HFF-Myc (cell line): ENCODE results near the gene DEPP1.

Experiments
- DNase-seq: peaks from one replicate; pipeline ENCODE4 v3.0.0-alpha.2; 2011; ENCODE audit warnings: low read depth; ENCODE audit errors: extremely low read depth
- H3K4me3 ChIP-seq: replicated peaks from 2 replicates; pipeline ENCODE4 v1.5.1; 2011; ENCODE audit warnings: low read depth, mild to moderate bottlenecking, control low read depth, low read length
- CTCF ChIP-seq: IDR thresholded peaks from 2 replicates; pipeline ENCODE4 v1.5.1; 2012; ENCODE audit warnings: mild to moderate bottlenecking, low read depth, low read length, control low read depth; ENCODE audit errors: missing control alignments

Gene DEPP1

GRCh38 chr10:44997105-44997748 lies 18.6 kb upstream of the DEPP1 start:
- no peak for TF ChIP-seq CTCF
- H3K4me3 ChIP-seq = no peak overlapping the region
- no peak for DNase-seq

DNA sequence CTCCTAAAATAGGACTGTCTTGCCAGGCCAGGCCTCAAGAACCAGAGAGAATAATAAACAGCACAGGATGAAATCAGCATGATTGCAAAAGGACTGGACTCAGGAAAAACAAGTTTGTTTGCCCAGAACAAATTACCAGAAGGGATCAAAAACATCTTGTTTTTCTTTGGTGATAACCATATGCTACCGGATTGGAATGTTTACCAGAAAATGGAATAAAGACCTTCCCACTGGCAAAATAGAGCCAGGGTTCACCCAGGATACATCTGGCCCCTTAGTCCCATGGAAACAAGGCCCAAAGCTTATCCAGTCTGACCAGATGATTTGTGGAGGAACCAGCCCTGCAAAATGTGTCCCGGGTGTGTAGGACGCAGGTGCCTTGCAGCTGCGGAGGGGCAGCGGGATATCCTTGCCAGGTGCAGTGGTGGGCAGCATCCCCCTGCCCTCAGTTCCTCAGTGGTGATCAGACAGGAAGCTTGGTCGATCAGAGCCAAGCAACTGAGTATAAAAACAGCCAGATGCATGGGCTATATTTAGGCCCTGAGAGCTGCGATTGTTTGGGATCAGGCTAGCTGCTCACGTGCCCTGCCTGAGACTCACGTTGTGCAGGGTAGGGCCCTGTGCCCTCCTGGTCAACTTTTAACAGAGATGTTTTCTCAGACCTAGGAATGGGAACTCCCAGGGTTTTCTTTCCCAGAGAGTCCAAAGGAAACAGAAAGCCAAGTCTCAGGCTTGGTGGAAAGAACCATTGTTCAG lies 17.5 kb upstream of the DEPP1 start:
- no peak for TF ChIP-seq CTCF
- no peak for DNase-seq
- H3K4me3 ChIP-seq = no peak overlapping the region

DNA sequence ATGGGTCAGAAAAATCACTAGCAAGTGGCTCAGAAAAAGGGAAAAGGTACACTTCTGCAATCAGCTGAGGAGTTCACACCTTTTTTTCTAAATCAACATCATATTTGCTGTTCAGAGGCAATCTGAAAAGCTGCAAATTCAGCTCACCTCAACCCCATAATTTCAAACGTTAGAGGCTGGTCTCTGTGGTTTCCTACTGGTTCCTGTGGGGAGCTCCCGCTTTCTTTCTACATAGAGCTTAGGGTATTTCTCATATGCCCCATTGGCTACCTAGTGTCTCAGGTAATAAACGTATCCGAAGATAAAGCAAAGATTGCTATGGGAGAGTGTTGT lies 16.9 kb upstream of the DEPP1 start:
- no peak overlapping the region for H3K4me3 ChIP-seq
- DNase-seq = no peak
- TF ChIP-seq CTCF = no peak

DNA sequence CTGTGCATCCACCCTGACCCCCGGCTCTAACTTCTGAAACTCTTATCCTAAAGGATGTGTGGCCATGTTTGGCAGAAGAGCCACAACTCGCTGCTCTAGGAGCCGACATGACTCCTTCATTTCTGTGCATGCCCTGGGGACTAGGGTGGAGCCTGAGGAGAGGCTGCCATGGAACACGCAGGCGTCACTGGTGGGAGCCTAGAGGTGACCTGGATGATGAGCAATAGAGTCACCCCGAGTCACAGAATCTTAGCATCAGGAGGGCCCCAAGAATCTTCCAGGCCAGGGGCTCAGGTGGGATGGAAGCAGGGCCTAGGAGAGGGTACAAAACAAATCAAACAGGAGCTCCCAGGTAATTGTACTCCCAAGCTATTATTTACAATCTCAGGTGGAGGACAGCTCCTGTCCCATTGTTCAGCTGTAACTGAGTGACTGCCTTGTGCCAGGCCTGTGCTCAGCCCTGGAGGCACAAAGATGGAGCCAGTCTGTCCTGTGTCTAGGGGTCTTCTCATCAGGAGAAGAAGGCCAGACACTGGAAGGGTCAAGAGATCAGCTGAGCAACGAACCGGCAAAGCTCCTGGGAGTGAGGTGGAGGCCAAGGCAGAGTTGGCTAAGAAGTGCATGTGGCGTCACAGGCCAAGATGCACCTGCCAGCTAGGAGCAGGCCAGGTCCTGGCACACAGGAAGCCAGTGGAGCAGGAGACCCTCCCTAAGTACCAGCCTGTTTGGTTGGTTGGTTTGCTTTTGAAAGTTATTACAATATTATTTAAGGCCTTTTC lies 16.3 kb upstream of the DEPP1 start:
- no peak for DNase-seq
- H3K4me3 ChIP-seq = no peak overlapping the region
- TF ChIP-seq CTCF = no peak

- DNase-seq = no peak
- TF ChIP-seq CTCF = no peak
- no peak overlapping the region for H3K4me3 ChIP-seq
Measured at GRCh38 chr10:44993922-44994751, 15.5 kb upstream of the DEPP1 start.

DNA sequence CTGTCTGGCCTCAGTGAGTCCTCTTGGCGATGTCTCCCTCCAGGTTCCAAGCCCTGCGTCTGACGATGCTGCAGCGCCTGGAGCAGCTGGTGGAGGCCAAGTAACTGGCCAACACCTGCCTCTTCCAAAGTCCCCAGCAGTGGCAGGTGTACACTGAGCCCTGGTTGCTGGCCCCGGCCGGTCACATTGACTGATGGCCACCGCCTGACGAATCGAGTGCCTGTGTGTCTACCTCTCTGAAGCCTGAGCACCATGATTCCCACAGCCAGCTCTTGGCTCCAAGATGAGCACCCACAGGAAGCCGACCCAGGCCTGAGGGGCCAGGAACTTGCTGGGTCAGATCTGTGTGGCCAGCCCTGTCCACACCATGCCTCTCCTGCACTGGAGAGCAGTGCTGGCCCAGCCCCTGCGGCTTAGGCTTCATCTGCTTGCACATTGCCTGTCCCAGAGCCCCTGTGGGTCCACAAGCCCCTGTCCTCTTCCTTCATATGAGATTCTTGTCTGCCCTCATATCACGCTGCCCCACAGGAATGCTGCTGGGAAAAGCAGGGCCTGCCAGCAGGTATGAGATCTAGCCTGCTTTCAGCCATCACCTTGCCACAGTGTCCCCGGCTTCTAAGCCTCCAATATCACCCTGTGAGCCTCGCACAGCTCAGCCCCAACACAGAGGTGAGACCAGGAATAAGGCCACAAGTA lies 14.8 kb upstream of the DEPP1 start:
- no peak for TF ChIP-seq CTCF
- no peak overlapping the region for H3K4me3 ChIP-seq
- no peak for DNase-seq
